Mesangial cell (primary cell): ENCODE results near the gene EFHC1. TPM values are rescaled to one million over a fixed set of nuclear protein-coding genes. Genes with fewer than 3 reads are reported as not detected.

Experiments used
- total RNA-seq: library from RNA; depleted of rRNA; stranded (reverse); fragments of >200 nt; gene quantifications from 2 replicates; pipeline ENCODE4 v1.2.3, GENCODE V29; 2015

Gene EFHC1
- total RNA-seq, result 23.6 and 24.6 TPM in 2 replicates

DNA sequence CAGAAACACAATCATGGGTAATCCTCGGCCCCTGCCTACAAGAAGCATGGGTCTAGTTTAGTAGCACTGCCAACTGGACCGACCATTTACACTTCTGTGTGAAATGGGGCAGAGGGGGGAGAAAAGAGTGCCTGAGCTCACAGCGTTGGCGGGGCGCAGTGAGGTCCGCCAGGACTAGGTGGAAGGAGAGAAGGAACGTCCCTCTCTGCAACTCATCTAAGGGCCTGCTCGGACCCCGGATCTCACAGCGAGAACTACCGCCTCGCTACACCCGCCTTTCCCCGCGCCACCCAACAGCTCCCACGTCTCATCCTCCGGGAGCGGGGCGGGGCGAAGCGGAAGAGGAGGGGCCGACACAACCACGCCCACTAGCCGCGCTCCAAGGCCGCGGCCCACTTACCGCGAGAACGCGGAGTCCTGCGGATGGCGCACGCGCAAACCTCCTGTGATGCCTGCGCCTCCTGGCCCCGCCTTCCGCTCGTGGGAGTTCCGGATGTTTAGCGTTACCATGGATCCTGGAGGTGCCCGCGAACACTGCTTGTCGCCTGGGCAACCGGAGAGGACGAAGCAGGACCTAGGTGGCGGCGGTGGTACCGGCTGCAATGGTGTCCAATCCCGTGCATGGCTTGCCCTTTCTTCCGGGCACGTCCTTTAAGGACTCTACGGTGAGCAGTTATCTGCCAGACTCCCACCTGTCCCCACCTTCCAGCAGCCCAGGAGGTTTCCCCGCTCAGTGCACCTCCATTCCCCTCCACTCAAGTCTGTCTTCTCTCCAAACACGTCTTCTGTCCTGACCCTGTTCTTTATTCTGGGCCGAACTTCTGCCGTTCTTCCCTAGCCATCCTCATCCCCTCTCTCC lies at the start of gene EFHC1:
EFHC1 (plus strand) TSS at position 534 of the 859 bp plus-strand sequence; CDS start at position 603, 69 bp downstream.

Other genes with a start within 250 kb of the EFHC1 start
- not detected in 2 replicates for gene IL17A, start 234.0 kb upstream of the EFHC1 start, total RNA-seq
- gene IL17F, start 175.8 kb upstream of the EFHC1 start, total RNA-seq, result not detected in 2 replicates
- gene MCM3, start 135.6 kb upstream of the EFHC1 start, total RNA-seq, result 27.6 and 85.1 TPM in 2 replicates
- 3.3 and 4.8 TPM in 2 replicates for gene PAQR8, start 58.2 kb upstream of the EFHC1 start, total RNA-seq
- gene TRAM2, start 156.7 kb downstream of the EFHC1 start, total RNA-seq, result 36.8 and 38.3 TPM in 2 replicates